NCI-H2171 (cell line): ENCODE measurements around the gene HSPH1.
"Not testable (repeated sequence)": the region's sequence is repeated elsewhere in the genome, so short reads cannot be mapped to it uniquely, and the experiment has no call there.

Experiments
- DNase-seq: peaks from one replicate; lab custom pipeline; 2025; lab: John Stamatoyannopoulos, UW

Gene HSPH1

GRCh38 chr13:31131470-31131961 is 30.2 kb downstream of the HSPH1 start:
- DNase-seq, result no peak

GRCh38 chr13:31129419-31129818 is 32.3 kb downstream of the HSPH1 start:
- no peak for DNase-seq

GRCh38 chr13:31124204-31124603 is 37.5 kb downstream of the HSPH1 start:
- no peak for DNase-seq

GRCh38 chr13:31122544-31123260 is 39.0 kb downstream of the HSPH1 start:
- DNase-seq, result no peak

GRCh38 chr13:31122143-31122542 is 39.6 kb downstream of the HSPH1 start:
- DNase-seq, result no peak

GRCh38 chr13:31121379-31122140 is 40.1 kb downstream of the HSPH1 start:
- no peak for DNase-seq

GRCh38 chr13:31119966-31120700 is 41.6 kb downstream of the HSPH1 start:
- no peak for DNase-seq

- no peak for DNase-seq
These were observed 42.2 kb downstream of the HSPH1 start for GRCh38 chr13:31119526-31119925.

GRCh38 chr13:31116224-31116623 is 45.5 kb downstream of the HSPH1 start:
- DNase-seq, result no peak

- DNase-seq, result no peak
These were observed 46.1 kb downstream of the HSPH1 start for GRCh38 chr13:31115616-31116015.

GRCh38 chr13:31114641-31115040 is 47.1 kb downstream of the HSPH1 start:
- no peak for DNase-seq

- no peak for DNase-seq
These were observed 50.6 kb downstream of the HSPH1 start for GRCh38 chr13:31111136-31111535.

- no peak for DNase-seq
These were observed 51.1 kb downstream of the HSPH1 start for GRCh38 chr13:31110617-31111016.

- no peak for DNase-seq
These were observed 51.5 kb downstream of the HSPH1 start for GRCh38 chr13:31110169-31110568.

GRCh38 chr13:31107109-31107508 is 54.6 kb downstream of the HSPH1 start:
- DNase-seq, result no peak

GRCh38 chr13:31105856-31106255 is 55.8 kb downstream of the HSPH1 start:
- no peak for DNase-seq

GRCh38 chr13:31105020-31105795 is 56.5 kb downstream of the HSPH1 start:
- DNase-seq, result no peak

- no peak for DNase-seq
These were observed 58.8 kb downstream of the HSPH1 start for GRCh38 chr13:31102905-31103304.

- no peak for DNase-seq
These were observed 60.1 kb downstream of the HSPH1 start for GRCh38 chr13:31101472-31102170.

GRCh38 chr13:31100721-31101120 is 61.0 kb downstream of the HSPH1 start:
- no peak for DNase-seq

- DNase-seq, result not testable (repeated sequence)
These were observed 63.7 kb downstream of the HSPH1 start for GRCh38 chr13:31097911-31098434.
